HG03095 (cell line): ENCODE results near the gene ALDH1B1.

ENCODE experiments used
- ATAC-seq: cut with Tn5 transposase; IDR thresholded peaks from one replicate; pipeline ENCODE4 v1.9.1; 2021; ENCODE audit warnings: moderate library complexity; ENCODE audit not compliant: unreplicated experiment

The ALDH1B1 gene

DNA sequence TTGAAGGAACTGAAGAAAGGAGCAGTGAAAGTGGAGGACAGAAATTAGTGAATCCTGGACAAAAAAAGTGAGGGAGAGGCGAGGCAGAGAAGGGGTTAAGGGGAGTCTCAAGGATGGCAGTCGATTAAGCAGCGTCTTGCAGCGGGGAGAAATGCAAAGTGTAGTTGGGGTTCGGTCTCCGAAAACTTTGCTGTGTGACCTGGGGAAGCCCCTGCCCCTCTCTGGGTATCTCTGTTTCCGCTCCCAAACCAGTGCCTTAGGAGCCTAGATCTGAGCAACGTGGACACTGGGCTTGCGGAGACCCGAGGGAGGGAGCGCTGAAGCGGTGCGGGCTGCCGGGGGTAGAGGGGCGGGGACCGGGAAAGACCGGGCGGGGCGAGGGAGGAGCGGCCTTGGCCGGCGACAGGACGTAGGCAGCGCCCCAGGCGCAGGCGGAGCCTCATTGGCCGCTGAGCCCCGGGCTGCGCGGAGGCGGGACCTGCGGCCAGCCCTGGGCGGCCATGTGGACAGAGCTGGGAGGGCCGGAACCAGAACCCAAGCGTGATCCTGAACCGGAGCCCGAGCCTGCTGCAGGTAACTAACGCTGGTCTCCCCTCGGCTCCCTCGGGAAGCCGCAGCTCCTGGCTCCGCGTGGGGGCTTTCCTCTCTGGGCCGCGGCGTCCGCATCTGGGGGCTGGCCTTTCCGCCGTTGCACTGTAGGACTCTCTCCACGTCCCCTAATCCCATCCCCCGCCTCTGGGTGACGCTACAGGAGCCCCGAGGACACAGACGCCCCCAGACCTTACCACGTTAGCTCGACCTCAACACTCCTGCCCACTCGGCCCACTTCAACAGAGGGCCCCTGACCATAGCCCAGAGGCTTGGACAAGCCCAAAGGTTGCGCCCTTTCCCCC is at the start of gene ALDH1B1:
Gene ALDH1B1 (plus strand): TSS at position 468 of the 893 bp plus-strand sequence. CDS start 3,047 bp downstream, outside the sequence.
- peak; percentile 99 for ATAC-seq

- no peak for ATAC-seq
Measured at GRCh38 chr9:38343037-38343436, 49.5 kb upstream of the ALDH1B1 start.

GRCh38 chr9:38343552-38343951 is 49.0 kb upstream of the ALDH1B1 start:
- ATAC-seq: no peak

- no peak for ATAC-seq
Measured at GRCh38 chr9:38344566-38345324, 47.8 kb upstream of the ALDH1B1 start.

- no peak for ATAC-seq
Measured at GRCh38 chr9:38345851-38346755, 46.4 kb upstream of the ALDH1B1 start.

GRCh38 chr9:38346811-38347210 is 45.7 kb upstream of the ALDH1B1 start:
- no peak for ATAC-seq

DNA sequence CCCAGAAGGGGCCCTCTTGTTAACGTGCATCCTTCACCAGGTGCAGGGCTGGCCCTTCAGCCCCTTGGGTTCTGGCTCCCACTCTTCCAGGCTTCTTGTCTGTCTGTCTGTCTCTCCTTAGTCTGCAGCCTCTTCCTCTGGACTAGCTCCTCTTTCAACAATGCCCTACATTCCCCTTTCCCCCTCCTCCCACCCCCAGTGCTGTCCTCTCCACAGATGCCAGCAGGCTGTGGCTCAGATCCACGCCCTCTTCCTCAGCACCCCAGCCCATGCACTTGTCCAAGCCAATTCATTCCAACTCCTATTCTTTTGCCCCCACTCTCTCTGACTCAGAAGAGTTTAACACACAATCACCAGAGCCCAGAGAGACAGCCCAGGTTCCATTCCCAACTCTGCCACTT is 45.2 kb upstream of the ALDH1B1 start:
- no peak for ATAC-seq

DNA sequence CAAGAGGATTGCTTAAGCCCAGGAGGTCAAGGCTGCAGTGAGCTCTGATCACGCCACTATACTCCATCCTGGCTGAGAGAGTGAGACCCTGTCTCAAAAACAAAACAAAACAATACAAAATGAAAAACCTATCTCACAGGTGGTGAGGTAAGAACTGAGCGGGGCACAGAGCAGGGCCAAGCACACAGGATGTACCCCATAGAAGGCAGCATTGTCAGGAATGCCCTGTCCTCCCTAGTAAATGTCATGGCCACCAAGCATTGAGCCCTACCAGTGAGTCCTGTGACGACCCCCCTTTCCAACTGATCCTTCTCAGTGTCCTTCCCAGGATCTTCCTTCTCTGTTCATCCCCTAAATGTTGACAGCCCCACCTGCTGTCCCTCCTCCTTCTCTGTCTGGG is 44.6 kb upstream of the ALDH1B1 start:
- ATAC-seq: no peak

GRCh38 chr9:38350529-38350928 is 42.0 kb upstream of the ALDH1B1 start:
- ATAC-seq: no peak

GRCh38 chr9:38352530-38353328 is 39.8 kb upstream of the ALDH1B1 start:
- ATAC-seq: no peak

GRCh38 chr9:38355115-38355514 is 37.4 kb upstream of the ALDH1B1 start:
- no peak for ATAC-seq

GRCh38 chr9:38355517-38356120 is 36.9 kb upstream of the ALDH1B1 start:
- ATAC-seq: no peak

GRCh38 chr9:38356851-38357250 is 35.7 kb upstream of the ALDH1B1 start:
- no peak for ATAC-seq

DNA sequence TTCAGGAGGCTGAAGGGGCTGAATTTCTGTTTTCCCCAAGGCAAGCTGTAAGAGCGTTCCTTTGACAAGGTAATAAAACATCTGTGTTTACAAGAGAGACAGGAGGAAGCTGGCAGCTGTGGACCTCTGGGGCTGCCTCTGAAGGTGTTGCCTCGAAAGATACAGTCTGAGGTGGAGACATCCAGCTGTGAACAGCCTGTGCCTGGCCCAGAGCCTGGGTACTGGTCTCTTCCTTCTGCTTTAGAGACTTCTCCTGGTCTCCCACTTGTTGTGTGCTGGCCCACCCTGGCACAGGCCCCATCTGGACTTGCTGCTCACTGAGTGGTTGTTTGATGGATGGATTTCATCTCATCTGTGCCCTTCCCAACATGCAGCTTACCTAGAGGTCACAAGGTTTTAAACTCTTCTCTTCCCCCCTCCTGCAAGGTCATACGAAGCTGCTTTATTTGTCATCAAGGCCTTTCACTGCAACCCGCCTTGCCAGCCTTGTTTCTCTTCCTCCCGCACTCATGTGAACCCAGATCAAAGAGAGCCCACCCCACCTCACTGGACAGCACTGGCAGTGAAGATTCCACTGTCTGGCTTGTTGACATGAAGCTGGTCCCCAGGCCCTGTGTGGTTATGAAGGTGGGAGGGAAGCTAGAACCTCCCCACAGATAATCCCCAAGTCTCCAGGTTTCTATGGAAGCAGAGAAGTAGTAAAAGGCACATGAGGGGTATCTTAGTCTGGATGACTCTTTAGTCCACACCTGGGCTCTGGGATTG is 35.0 kb upstream of the ALDH1B1 start:
- ATAC-seq: no peak

- no peak for ATAC-seq
Measured at GRCh38 chr9:38358390-38359296, 33.9 kb upstream of the ALDH1B1 start.

DNA sequence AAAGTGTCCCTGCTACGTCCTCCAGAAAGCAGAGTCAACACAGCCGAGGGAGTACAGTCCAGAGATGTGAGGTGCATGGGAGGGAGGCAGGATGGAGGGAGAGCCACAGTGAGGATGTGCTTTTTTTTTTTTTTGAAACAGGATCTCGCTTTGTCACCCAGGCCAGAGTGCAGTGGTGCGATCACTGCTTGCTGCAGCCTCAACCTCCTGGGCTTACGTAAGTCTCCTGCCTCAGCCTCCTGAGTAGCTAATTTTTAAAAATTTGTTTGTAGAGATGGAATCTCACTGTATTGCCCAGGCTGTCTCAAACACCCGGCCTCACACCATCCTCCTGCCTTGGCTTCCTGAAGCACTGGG is 33.2 kb upstream of the ALDH1B1 start:
- no peak for ATAC-seq

DNA sequence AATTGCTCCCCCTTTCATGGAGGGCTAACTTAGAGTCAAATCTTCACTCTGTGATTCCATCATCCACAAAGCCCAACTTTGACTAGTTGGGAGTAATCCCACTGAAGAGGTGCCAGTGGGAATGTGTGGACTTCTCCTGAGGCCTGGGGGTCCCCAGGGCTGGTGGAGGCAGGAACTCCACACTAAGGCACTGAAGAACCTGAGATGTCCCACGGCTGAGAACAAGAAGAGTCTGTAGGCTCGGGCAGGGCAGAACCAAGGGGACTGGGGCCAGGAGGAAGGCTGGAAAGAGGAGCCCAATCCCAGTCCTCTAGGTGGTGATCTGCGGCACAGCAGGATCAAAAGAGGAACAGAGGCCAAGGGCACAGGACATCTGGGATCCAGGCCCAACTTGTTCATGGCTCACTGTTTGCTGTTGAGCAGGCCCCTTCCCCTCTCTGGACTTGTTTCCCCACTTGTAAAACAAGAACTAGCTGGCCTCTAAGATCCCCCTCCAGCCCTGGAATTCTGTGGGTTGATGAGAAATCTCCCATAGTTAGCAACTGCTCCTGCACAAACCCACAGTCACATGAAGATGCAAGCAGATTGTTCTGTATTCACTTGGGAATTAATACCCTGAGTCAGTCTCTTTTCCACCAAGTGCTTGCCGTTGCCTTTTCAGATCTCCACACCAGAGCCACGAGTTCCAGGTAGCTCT is 32.7 kb upstream of the ALDH1B1 start:
- ATAC-seq: no peak
